ENCODE results near the gene YPEL2.

The YPEL2 gene

DNA sequence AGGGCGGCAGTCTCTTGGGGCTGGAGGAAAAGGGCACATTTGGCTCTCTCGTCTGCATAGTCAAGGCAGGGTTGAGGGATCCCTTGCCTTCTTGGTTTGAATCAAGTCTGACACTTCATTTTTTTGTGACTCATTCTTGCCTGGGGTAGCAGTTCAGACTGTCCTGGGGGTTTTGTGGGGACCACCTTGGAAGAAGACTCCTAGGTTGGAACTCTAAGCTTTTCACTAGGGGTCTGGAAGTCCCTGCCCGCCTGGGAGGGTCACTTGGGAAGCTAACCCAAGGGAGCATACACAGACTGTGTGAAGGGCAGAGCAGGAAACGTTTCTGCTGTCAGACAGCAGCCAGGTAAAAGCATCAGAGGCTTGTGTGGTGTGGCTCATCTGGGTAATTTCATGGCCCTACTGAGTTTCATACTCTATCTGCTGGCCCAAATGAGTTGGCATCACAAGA is 11.3 kb downstream of the YPEL2 start:
- Mint-ChIP-seq H3K4me1 (peaks cover 69% of the 10 kb centered on the region), H3K4me3 (peak overlapping the region; percentile 46), H3K36me3 (peaks cover 7% of the 10 kb centered on the region), H3K27ac (peak overlapping the region; percentile 85), H3K9me3 (no peaks in the 10 kb centered on the region)
- ATAC-seq (peak; percentile 97), DNase-seq (ENCODE audit: low spot score in 2 of 2) (peak; percentile 49 to 86)

DNA sequence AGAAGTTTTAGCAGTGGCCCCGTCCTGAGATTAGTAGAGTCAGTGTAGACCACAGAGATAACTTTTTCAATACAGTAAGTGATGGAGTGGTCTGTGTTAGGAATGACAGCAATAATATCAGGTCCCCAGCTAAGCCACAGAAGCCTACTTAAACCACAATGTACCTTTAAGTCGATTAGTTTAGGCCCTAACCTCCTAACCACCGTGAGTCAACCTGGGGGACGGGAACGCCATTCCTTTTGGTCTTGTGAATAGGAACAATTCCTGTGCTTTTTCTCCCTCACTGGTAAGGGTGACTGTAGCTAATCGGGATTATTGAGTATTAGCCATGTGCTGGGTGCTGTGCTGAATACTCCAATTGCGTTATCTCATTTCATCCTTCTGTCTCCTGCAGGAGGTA is 14.0 kb downstream of the YPEL2 start:
- no peak overlapping the region for H3K27ac Mint-ChIP-seq
- H3K9me3 Mint-ChIP-seq, result no peaks in the 10 kb centered on the region
- DNase-seq (ENCODE audit: low spot score in 2 of 2) (no peak), ATAC-seq (no peak)
- peaks cover 13% of the 10 kb centered on the region for H3K36me3 Mint-ChIP-seq
- H3K4me3 Mint-ChIP-seq, result no peak overlapping the region
- peaks cover 59% of the 10 kb centered on the region for H3K4me1 Mint-ChIP-seq

DNA sequence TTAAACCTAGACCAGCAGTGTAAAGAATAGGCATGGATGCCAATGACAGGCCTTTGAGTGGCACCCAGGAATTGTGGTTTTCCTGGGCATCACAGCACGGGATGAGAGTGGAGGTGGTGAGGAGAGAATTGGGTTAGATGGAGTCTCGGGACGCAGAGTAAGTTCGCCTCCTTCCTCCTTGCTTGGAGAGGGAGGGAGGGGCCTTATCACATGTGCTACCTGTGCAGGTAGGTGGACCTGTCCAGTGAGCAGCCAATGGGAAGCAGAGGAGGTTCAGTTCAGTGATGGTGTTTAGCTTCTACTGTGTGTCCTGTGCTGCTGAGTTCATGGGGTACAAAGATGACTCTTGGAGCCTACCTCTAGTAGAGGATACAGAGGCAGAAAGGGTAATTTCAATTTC is 14.9 kb downstream of the YPEL2 start:
- Mint-ChIP-seq H3K4me1 (peaks cover 62% of the 10 kb centered on the region), H3K27ac (no peak overlapping the region)
- ATAC-seq, result no peak

DNA sequence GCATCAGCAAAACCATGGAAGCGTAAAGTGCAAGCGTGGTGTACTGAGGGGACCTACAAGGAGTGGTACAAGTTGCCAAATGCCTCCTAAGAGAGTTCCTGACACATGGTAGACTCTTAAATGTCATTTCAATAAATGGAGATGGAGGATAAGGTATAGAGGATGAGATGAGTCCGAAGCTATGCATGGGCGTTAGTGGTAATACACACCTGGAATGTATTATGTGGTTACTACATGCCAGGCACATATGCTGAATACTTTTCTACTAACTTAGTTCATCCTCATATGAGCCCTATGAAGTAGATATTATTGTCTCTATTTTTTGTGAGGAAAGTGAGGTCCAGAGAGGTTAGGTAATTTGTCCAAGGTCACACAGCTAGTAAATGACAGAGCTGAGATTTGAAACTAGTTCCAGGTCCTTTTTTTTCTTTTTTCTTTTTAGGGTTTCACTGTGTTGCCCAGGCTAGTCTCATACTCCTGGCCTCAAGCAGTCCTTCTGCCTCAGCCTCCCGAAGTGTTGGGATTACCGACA is 15.5 kb downstream of the YPEL2 start:
- H3K4me3 Mint-ChIP-seq, result no peak overlapping the region
- no peak for ATAC-seq
- H3K36me3 Mint-ChIP-seq, result peaks cover 13% of the 10 kb centered on the region
- H3K9me3 Mint-ChIP-seq, result no peaks in the 10 kb centered on the region
- peaks cover 63% of the 10 kb centered on the region for H3K4me1 Mint-ChIP-seq
- no peak for DNase-seq (ENCODE audit: low spot score in 2 of 2)
- no peak overlapping the region for H3K27ac Mint-ChIP-seq

More for the DNA sequence above, 14.9 kb downstream of the YPEL2 start:
- no peak for DNase-seq (ENCODE audit: low spot score in 2 of 2)
- no peaks in the 10 kb centered on the region for H3K9me3 Mint-ChIP-seq
- H3K36me3 Mint-ChIP-seq, result peaks cover 13% of the 10 kb centered on the region
- no peak overlapping the region for H3K4me3 Mint-ChIP-seq

DNA sequence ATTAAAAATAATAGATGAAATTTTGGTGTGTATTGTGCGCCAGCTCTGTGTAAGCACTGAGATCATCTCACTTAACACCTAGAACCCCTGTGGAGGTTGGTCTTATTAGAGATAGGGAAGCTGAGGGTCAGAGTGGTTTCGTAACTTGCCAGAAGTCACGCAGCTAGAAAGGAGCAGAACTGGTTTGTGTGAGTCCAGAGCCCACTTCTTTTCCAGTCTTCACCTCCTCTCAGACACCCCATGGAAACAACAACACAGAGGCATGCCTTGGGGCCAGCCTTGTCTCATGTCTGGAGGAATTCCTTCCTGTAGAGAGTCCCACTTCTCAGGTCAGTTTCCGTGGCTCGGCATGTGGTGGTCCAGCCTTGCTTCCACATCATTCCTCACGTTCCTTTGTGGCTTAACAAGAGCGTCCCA is 16.5 kb downstream of the YPEL2 start:
- DNase-seq (ENCODE audit: low spot score in 2 of 2) (no peak), ATAC-seq (no peak)
- Mint-ChIP-seq H3K27ac (no peak overlapping the region), H3K4me3 (no peak overlapping the region), H3K9me3 (no peaks in the 10 kb centered on the region), H3K4me1 (peaks cover 63% of the 10 kb centered on the region), H3K36me3 (peaks cover 7% of the 10 kb centered on the region)

DNA sequence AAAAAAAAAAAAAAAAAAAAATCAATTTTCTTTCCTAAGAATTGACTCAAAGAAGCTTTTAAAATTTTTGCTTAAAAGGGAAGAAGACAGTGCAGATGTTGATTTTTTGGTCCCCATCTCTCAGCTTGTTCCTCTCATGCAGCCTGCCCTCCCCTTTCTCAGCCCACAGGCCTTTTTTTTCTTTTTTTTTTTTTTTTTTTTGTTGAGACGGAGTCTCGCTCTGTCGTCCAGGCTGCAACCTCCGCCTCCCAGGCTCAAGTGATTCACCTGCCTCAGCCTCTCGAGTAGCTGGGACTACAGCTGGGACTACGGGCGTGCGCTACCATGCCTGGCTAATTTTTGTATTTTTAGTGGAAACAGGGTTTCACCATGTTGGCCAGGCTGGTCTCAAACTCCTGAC is 17.7 kb downstream of the YPEL2 start:
- Mint-ChIP-seq H3K36me3 (peaks cover 14% of the 10 kb centered on the region), H3K4me3 (no peak overlapping the region), H3K4me1 (peaks cover 63% of the 10 kb centered on the region), H3K9me3 (no peaks in the 10 kb centered on the region), H3K27ac (no peak overlapping the region)
- ATAC-seq (no peak), DNase-seq (ENCODE audit: low spot score in 2 of 2) (no peak)

DNA sequence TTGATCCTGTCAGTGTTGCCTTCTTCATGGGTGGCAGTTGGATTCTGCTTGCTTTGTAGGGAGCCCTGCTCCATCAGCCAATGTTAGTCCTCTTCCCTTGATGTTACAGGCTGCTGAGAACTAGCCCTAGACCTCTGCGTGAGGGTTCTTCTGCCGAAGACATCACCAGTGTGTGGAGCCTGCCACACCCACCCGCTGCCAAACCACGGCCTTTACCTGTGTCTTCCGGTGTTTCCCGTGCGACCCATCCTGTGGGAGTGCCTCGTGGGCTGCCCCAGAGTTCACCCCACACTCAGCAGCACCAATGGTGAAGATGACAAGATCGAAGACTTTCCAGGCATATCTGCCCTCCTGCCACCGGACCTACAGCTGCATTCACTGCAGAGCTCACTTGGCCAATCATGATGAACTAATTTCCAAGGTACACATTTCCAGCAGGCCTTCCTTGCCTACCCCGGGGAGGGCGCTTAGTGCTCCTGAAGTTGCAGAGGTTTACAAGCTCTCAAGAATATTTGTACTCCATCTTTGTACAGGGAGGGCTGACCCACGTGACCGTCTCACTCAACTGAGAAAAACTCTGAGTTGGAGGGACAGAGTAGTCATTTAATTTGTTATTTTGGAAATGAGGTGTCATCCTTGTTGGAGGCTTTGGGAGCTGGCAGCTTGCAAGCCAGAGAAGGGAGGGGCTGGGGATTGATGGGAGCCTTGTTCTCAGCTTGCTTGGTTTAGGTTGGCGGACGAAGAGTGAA is 21.8 kb downstream of the YPEL2 start:
- Mint-ChIP-seq H3K9me3 (no peaks in the 10 kb centered on the region), H3K27ac (peak overlapping the region; percentile 79), H3K4me1 (peaks cover 62% of the 10 kb centered on the region), H3K36me3 (peaks cover 14% of the 10 kb centered on the region), H3K4me3 (peak overlapping the region; percentile 16)
- DNase-seq (ENCODE audit: low spot score in 2 of 2), result no peak
- no peak for ATAC-seq

DNA sequence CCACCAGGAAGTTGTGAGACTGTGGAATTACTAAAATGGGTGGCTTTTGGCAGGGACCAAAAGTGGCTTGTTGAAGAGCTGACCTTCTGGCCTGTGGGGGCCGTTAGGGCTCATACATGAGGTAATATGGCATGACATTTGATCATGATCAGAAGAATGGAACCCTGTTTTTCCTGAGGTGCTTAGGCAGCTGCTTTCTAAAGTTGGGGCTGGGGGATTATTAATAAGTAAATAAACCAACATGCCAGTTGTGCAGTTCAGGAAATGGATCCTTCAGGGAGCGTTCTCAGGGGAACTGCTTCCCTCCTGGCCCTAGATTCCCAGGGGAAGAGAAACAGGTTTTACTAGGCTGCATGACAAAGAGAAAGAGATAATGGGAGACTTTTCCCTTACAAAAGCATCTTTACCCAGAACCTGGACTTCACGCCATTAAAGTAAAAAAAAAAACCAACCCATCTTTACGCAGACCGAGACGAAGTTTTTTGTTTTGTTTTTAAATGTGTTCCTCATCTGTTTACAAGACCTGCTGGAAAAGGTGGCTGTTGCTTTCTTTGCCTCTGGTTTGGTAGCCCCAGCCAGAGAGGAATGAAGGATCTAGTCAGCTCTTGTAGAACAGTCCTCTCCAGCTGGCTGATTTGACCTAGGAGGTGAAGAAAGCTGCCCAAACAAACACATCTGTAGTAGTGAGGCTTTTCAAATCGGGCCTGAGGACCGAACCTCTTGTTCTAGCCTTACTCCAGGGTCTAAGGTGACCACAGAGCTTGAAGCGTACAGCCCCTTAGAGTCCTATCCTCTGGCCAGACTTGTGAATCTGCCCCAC is 22.7 kb downstream of the YPEL2 start:
- Mint-ChIP-seq H3K36me3 (peaks cover 14% of the 10 kb centered on the region), H3K27ac (peak overlapping the region; percentile 79), H3K9me3 (no peaks in the 10 kb centered on the region), H3K4me1 (peaks cover 65% of the 10 kb centered on the region), H3K4me3 (no peak overlapping the region)
- no peak for ATAC-seq
- DNase-seq (ENCODE audit: low spot score in 2 of 2), result no peak

DNA sequence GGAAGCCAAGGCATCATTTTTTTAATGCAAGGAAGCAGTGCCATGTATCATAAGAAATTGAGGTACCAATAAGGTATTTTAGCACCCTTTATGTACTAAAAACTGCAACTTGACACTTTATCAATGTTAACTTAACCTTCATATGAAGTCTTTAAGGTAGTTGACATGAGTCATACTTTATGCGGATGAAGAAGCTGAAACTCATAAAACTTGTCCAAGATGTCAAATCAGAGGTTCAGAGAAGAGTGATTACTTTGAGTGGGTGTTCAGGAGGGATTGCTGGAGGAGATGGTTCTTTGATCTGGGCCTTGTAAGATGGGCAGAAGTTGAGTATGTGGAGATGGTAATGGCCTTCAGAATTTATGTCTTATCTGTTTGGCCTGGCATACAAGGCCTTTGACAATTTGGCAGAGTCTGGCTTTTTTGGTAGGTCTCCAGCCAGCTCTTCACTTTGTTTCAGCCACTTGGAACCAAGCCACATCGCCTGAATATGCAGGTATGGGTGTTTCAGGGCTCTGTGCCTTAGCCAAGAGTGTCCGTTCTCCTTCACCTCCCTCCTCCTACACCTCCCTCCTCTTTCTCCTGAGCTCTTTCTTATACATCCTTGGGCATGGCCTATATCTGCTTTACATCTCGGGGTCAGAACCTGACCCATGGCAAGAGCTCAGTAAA is 23.7 kb downstream of the YPEL2 start:
- Mint-ChIP-seq H3K27ac (no peak overlapping the region), H3K4me3 (no peak overlapping the region), H3K36me3 (peaks cover 10% of the 10 kb centered on the region), H3K9me3 (no peaks in the 10 kb centered on the region), H3K4me1 (peaks cover 62% of the 10 kb centered on the region)
- ATAC-seq (no peak), DNase-seq (ENCODE audit: low spot score in 2 of 2) (no peak)

DNA sequence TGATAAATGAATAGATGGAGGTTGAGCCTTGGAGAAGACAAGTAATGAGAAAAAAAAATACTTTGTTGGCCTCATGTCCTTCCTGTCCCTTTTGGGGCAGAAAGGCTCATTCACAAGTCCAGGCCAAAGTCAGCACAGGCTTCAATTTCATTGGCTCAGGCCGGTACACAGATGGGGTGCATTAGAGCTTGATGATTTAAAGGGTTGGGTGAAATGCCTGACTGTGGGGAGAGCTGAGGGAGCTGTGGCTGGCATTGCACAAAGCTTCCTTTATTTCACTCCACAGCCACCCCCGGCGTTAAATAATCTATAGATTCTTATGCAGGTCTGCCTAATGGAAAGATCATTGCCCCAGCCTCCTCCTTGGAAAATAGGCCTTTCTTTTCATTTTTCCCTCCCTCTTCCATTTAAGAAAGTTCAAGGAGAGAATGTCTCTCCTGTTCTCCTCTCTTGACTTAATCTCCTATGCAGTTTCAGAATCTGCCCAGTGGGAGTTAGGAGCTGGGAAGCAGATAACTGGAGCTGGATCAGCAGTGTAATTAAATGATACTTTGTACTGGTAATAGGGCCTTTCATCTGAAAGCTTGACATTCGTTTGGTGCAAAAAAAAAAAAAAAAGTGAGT is 24.4 kb downstream of the YPEL2 start:
- Mint-ChIP-seq H3K4me1 (peaks cover 64% of the 10 kb centered on the region), H3K27ac (no peak overlapping the region), H3K36me3 (peaks cover 13% of the 10 kb centered on the region)

DNA sequence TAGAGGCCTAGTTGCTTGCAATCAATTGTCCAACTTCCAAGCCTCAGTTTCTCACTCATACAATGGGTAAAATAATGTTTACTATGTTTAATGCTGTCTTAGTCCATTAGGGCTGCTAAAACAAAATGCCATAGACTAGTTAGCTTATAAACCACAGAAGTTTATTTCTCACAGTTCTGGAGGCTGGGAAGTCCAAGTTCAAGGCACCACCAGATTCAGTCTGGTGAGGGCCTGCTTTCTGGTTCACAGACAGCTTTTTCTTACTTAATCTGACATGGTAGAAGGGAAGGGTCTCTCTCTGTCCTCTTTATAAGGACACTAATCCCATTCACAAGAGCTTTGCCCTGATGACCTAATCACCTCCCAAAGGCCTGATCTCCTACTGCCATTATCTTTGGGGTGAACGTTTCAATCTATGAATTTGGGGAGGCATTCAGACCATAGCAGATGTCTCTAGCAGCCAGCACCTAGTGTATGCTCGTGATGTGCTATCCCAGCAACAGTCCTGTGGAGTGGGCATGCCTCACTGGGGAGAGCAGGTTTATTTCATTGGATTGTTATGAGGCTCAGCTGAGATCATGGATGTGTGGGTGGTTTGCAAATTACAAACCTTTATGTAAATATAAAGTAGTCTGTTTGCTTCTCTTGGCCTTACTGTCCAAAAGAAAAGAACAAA is 25.2 kb downstream of the YPEL2 start:
- ATAC-seq, result no peak
- no peak for DNase-seq (ENCODE audit: low spot score in 2 of 2)
- H3K4me1 Mint-ChIP-seq, result peaks cover 69% of the 10 kb centered on the region
- H3K4me3 Mint-ChIP-seq, result no peak overlapping the region
- no peaks in the 10 kb centered on the region for H3K9me3 Mint-ChIP-seq
- peaks cover 13% of the 10 kb centered on the region for H3K36me3 Mint-ChIP-seq
- peak overlapping the region; percentile 33 for H3K27ac Mint-ChIP-seq

More for the DNA sequence above, 24.4 kb downstream of the YPEL2 start:
- no peak for ATAC-seq
- DNase-seq (ENCODE audit: low spot score in 2 of 2), result no peak
- Mint-ChIP-seq H3K9me3 (no peaks in the 10 kb centered on the region), H3K4me3 (no peak overlapping the region)

DNA sequence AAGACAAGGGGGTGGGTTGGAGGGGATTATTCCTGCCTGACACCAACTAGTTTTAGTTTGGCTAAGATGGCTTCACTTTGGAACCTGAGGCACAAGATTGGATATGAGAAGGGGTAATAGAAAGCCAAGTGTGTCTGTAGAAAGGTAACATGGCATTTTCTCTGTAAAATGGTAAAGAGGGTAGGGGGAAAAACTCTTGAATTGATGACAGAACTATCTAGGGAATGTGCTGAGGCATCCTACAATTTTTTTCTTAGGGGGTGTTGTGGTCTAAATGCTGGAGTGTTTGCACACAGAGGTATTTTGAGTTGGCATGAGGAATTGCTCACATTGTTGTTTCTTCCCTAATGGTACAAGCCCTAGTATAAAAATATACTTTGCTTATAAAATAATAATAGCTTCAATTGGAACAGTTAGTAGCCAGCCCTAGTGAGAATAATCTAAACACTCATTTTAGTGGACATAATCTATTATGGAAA is 25.8 kb downstream of the YPEL2 start:
- Mint-ChIP-seq H3K4me1 (peaks cover 69% of the 10 kb centered on the region), H3K4me3 (no peak overlapping the region), H3K9me3 (no peaks in the 10 kb centered on the region), H3K36me3 (peaks cover 13% of the 10 kb centered on the region), H3K27ac (no peak overlapping the region)
- ATAC-seq (no peak), DNase-seq (ENCODE audit: low spot score in 2 of 2) (no peak)

DNA sequence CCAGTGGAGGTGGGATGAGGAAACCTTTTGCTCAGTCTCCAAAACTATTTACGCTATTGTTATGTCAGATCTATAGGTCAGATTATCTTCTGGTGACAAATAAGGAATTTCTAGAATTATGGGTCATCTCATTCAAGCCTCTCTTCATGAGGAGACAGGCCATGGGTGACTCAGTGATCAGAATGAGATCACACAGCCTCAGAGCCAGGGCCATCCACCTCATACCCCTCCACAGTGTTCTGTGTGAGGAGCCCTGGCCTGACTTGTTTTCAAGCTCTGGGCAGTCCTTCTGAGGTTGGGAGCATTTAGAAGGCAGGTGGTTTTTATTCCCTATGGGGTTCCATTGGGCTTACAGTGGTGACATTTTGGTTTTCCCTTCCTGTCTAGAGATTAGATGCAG is 26.5 kb downstream of the YPEL2 start:
- DNase-seq (ENCODE audit: low spot score in 2 of 2) (no peak), ATAC-seq (peak; percentile 85)
- Mint-ChIP-seq H3K4me3 (peak overlapping the region; percentile 10), H3K36me3 (peaks cover 13% of the 10 kb centered on the region), H3K9me3 (no peaks in the 10 kb centered on the region), H3K4me1 (peaks cover 69% of the 10 kb centered on the region), H3K27ac (peak overlapping the region; percentile 14)

DNA sequence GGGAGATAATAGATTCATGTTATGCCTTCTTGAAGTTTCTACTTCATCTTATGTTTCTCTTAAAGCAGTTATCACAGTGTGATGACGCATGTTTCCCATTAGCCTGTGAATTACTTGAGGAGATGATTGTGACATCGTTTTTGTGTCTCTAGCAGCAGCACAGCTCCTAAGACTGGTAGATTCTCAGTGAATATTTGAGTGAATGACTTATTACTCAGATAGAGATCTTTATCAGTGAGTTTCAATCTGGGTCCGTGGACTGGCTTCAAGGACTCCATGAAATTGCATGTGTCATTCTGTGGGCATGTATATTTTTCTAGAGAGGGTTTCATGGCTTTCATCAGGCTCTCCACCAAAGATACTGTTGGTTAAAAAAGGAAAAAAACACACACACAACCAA is 29.9 kb downstream of the YPEL2 start:
- H3K36me3 Mint-ChIP-seq, result peaks cover 5% of the 10 kb centered on the region
- ATAC-seq (peak; percentile 81), DNase-seq (ENCODE audit: low spot score in 2 of 2) (no peak)
- H3K9me3 Mint-ChIP-seq, result no peaks in the 10 kb centered on the region
- H3K4me3 Mint-ChIP-seq, result peak overlapping the region; percentile 67
- peaks cover 76% of the 10 kb centered on the region for H3K4me1 Mint-ChIP-seq
- H3K27ac Mint-ChIP-seq, result peak overlapping the region; percentile 96
